HCEC 1CT (cell line): ENCODE data around the gene GSPT1.

Experiments used
- DNase-seq: peaks from one replicate; pipeline ENCODE4 v3.0.0-alpha.2; 2017

The GSPT1 gene

DNA sequence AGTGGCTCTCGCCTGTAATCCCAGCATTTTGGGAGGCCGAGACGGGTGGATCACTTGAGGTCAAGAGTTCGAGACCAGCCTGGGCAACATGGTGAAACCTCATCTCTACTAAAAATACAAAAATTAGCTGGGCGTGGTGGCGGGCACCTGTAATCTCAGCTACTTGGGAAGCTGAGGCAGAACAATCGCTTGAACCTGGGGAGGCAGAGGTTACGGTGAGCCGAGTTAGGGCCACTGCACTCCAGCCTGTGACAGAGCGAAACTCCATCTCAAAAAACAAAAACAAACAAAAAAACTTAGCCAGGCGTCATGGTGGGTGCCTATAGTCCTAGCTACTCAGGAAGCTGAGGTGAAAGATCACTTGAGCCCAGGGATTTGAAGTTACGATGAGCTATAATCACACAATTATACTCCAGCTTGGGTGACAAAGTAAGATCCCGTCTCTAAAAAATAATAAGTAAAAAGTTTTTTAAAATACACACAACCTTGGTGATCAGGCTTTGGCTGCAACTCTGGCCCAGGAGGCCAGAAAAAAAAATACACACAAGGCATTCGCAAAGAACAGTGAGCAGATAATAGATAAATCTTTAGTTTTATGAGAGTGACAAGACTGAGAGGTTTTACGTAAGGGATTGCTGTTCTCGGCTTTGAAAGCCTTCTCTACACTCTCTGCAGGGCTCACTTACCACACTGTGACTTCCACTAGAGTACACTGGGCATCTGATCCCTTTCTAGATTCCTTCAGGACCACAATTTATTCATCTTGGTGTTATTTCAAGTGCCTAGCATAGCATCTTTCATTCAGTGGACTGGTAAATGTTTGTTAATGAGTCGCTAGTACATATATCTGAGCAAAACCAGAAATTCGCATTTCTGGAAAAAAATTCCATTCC lies 5.9 kb downstream of the GSPT1 start:
- peak; percentile 11 for DNase-seq

DNA sequence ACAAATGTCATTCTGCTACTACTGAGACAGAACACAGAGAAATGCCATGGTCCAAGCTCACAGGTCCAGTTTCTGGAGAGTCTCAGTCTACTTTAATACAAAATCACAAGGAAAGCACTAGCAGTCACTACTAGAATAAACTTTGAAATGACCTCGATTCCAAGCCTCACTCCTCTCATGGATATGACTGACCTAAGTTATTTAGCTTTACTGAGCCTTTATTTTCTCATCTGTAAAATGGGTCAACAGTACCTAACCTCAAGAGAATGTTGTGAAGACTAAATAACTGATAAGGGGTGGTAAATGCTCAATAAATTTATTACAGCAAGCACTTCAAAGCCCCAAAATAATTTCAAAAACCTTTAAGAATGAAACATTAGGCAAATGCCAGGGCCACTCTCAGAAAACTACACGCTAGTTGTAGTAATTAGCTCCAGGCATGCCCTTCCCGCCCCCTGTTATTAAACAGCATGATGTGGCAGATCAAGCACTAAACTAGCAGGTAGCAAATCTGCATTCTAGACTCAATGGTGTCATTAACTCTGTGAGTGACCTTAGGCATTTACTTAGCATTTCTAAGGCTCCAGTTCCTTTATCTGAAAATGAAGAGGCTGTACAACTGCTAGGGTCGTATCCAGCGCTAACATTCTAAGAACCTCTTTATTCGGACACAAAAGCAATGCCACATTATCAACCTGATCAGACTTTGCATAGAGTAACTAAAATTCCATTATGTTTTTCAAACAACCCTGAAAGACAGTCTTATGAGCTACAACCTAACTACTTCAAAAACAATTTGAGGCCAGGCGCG lies 8.4 kb downstream of the GSPT1 start:
- DNase-seq, result no peak

DNA sequence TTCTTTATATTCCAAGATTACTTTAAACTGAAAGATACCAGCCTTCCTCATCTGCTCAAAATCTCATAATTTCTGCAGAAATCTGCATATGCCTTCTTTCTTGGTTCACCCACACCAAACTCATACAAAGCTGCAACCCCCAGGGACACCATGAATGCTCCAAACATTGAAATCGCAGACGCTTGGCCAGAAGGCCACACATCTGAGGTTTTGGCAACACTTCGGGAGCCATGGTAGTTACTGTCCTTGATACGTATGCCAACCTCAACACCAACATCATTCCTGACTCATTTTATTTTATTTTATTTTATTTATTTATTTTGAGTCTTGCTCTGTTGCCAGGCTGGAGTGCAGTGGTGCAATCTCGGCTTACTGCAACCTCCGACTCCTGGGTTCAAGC lies 11.8 kb downstream of the GSPT1 start:
- DNase-seq, result no peak

DNA sequence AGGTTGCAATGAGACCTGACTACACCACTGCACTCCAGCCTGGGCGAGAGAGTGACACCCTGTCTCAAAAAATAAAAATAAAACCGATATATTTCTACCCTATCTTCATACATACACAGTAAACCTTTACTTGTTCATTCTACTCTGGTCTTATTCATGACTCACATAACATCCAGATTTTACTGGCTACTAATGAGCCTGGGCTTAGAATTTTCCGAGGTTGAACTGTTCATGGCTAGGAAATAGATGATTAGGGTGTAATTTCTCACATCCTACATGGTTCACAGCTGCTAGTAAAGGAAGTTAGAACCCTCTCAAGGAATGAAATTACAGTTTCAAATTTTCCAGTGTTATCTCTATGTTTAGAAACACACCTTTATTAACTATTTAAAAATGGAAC lies 14.7 kb downstream of the GSPT1 start:
- no peak for DNase-seq

DNA sequence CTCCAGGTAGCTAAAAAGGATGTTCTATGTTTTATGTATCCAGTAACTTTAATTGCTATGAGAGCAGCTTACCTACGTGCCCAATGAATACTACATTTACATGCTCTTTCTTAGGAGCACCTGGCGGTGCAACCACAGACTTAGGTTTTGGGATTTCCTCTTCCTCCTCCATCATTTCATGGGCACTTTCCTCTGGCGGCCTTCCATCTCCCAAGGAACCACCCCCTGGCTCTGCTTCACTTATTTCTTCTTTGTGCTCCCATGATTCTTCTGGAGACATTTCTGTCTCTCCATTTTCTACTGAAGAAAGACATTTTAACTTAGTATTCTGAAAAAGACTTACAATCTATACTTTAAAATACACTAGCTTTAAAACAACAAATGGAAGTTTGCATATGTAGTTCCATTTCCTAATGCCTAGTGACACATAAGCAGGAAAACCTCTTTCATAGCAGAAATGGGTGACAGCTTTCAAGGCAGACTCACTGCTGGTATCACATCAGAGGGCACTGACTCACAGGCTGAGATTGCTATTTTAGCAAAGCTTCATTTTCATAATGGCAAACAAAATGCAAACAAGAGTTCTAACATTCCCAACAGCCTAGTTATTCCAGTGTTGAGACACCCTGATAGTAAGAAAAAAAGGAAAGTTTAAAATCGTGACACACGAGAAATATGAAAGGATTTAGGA lies 19.1 kb downstream of the GSPT1 start:
- DNase-seq, result peak; percentile 80

GRCh38 chr16:11893571-11893970 lies 22.2 kb downstream of the GSPT1 start:
- DNase-seq, result no peak

GRCh38 chr16:11892761-11893160 lies 23.0 kb downstream of the GSPT1 start:
- peak; percentile 11 for DNase-seq

- DNase-seq, result no peak
Measured at GRCh38 chr16:11890231-11890965, 25.4 kb downstream of the GSPT1 start.

GRCh38 chr16:11886881-11887280 lies 28.9 kb downstream of the GSPT1 start:
- DNase-seq, result no peak

DNA sequence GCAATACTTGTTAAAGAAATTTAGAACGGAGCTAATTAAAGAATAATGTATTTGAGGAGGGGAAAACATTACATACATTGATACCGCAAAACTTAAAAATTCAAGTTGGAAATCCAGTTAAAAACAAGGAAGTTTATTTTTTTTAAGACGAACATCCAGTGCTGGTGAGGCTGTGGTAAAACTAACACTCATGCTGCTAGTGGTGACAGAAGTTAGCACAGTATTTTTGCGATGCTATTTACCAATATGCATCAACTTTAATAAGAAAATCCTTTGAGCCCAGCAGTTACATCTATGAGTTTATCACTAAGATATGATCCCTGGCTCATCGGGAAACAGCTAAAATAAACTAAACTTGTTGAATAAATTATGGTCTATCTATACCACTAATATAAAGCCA lies 31.7 kb downstream of the GSPT1 start:
- DNase-seq, result no peak

- no peak for DNase-seq
Measured at GRCh38 chr16:11880007-11880406, 35.7 kb downstream of the GSPT1 start.

DNA sequence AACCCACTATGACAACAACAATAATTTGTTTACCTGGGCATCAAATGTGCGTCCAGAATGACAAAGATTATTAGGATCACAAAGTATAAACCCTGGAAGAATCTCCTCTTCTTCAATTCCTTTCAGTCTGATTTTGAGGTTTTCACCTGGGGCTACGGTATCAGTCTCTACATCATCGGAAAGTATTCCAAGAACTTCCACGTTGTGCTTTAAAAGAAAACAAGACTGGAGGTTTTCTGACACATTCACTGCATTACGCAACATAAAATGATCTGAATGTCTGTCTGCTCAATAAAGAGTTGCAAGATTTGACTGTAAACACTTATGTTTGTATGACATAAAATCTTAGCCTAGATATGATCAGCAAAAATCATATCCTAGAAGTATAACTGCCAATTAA lies 38.4 kb downstream of the GSPT1 start:
- DNase-seq, result peak; percentile 15

DNA sequence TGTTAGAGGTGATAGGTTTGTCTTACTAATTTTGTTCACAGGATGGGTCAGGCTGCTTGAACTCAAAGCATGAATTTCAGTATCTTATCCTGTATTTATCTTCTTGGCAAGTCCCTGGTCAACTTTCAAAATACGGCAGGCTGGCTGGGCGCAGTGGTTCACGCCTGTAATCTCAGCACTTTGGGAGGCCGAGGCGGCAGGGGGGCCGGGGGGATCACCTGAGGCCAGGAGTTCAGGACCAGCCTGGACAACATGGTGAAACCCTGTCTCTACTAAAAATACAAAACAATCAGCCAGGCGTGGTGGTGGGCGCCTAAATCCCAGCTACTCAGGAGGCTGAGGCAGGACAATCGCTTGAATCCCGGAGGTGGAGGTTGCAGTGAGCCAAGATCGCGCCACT lies 39.5 kb downstream of the GSPT1 start:
- DNase-seq, result no peak

GRCh38 chr16:11875721-11876120 lies 40.0 kb downstream of the GSPT1 start:
- DNase-seq, result no peak

GRCh38 chr16:11871193-11871592 lies 44.6 kb downstream of the GSPT1 start:
- DNase-seq, result peak; percentile 20

- no peak for DNase-seq
Measured at GRCh38 chr16:11870399-11870798, 45.4 kb downstream of the GSPT1 start.

- no peak for DNase-seq
Measured at GRCh38 chr16:11869353-11870228, 46.2 kb downstream of the GSPT1 start.

DNA sequence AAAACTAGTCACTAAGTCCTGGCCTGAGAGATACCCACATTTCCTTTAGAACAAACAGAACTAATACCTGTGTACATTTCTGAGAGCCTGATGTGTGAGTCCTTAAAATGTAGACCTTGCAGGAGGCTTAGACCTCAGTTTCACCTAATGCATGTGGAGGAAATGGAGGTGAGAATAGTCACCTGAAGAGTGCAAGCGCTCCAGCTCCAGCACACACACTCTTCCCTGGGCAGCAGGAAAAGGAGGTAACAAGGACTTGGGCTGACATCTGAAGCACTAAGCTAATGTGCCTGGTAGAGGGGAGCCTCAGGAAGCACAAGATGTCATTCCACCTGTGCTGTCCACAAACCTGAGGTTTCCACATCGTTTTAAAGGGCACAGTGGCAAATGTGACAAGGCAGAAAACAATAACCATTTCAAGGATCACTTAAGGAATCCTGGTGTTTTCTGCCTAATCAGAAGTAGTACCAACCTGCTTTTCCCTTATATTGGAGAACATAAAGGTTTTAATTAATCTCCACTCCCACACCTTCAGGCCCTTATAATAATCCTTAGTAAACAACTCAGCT lies 47.3 kb downstream of the GSPT1 start:
- no peak for DNase-seq

DNA sequence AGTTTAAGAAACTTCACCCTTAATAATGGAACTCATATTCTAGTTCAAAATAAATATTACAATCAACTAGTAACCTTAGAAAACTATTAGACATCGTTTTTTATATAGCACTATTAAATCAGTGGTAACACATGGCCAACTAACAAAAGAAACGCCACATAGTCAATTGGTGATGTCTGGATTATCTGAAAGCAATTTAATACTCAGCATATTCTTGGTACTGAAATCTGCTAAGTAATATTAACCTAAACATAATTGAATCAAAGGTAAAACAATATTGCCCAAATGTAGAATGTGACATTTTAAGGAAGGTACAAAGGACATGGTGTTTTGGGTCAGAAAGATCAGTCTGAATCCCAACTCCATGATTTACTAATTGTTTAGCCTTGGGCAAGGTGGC lies 53.3 kb downstream of the GSPT1 start:
- DNase-seq, result no peak

DNA sequence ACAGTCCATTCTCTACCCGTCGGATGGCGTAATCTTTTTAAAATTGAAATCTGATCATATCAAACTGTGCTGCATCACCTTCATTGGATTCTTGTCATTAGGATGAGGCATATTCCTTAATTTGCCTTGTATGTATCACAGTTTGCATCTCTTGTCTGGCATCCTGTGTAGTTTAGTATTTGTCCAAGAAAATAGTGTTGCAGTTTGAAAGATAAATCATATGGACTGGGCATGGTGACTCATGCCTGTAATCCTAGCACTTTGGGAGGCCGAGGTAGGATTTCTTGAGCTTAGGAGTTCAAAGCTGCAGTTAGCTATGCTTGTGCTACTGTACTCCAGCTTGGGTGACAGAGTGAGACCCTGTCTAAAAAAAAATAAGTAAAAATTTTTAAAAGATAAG lies 58.6 kb downstream of the GSPT1 start:
- DNase-seq, result peak; percentile 66

DNA sequence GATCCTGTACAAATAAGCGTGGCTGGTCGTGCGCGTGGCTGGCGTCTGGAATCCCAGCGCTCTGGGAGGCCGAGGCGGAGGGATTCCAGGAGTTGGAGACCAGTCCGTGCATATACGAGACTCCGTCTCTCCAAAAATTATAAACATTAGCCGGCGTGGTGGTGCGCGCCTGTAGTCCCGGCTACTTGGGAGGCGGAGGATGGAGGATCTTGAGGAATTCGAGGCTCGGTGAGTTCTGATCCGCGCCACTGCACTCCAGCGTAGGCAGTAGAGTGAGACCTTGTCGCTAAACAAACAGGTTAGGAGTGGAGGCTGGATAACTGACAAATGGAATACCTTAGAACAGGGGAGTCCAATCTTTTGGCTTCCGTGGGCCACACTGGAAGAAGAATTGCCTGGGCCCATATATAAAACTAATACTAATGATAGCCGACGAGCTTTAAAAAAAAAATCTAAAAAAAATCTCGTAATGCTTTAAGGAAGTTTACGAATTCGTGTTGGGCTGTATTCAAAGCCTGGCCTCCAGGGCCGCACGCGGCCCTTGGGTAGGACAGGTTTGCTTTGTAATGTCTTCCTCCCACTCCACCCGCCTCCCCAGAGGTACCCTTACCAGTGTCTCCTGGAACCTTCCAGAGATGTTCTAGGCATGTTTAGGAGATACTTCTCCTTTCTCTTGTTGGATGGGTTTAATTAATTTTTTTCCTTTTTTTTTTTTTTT lies 63.5 kb downstream of the GSPT1 start:
- DNase-seq, result no peak
